ENCODE data around the gene NDE1. TPM values are rescaled to one million over a fixed set of nuclear protein-coding genes. Genes with fewer than 3 reads are reported as not detected.

NDE1 gene
- total and polyA plus RNA-seq, 2 of the 8 experiments (the other 6 are each of a cell fraction or from before 2014, with no cell fraction given): 13.3 to 41.3 TPM

GRCh38 chr16:15620611-15621195, 29.3 kb upstream of the NDE1 start (continued):
- TF ChIP-seq E2F6 (IDR thresholded peaks at IDR 0.05) (no peak), POLR2A (IDR thresholded peaks at IDR 0.05; ENCODE audit: control extremely low read depth in 1 of 2, low read depth in 2 of 2, low read length in 2 of 2) (no peak), NANOG (IDR thresholded peaks at IDR 0.05; ENCODE audit: insufficient read depth, low read depth, low read length, poor library complexity, severe bottlenecking) (no peak), ZNF274 (IDR thresholded peaks at IDR 0.05; ENCODE audit: borderline replicate concordance, extremely low read depth, low read length) (no peak), TAF1 (IDR thresholded peaks at IDR 0.05; ENCODE audit: low read depth, low read length) (no peak), SIRT6 (IDR thresholded peaks at IDR 0.05; ENCODE audit: low read length) (no peak)

Data from H1 (cell line).